ENCODE measurements around the gene ATP2B1. TPM values are rescaled to one million over a fixed set of nuclear protein-coding genes. Genes with fewer than 3 reads are reported as not detected.

Gene ATP2B1
- total and polyA plus RNA-seq, 2 of the 13 experiments (the other 11 are each of a cell fraction or from before 2014, with no cell fraction given) = 12.1 to 60.2 TPM

GRCh38 chr12:89745286-89745685 lies 36.6 kb upstream of the ATP2B1 start:
- no TSS peak for BruUV-seq (replicated peaks)
- ChIA-PET POLR2A (no interaction called here), CTCF (ENCODE audit: low intra/inter-chr PET ratio, low total read pairs) (no interaction called here)
- ATAC-seq (no peak), FAIRE-seq (no peak), DNase-seq (ENCODE audit: low spot score) (no peak)
- 18% methylated on average over 2 of the region's 2 CpGs for WGBS (ENCODE audit: low lambda C conversion rate)
- Histone ChIP-seq H3K27ac (ENCODE audit: extremely low read length, insufficient read depth, low read length) (no peak overlapping the region), H4K20me1 (ENCODE audit: insufficient read depth, low read length) (no peaks in the 10 kb centered on the region), H3K4me3 (replicated peaks in 1 of 3; ENCODE audit: insufficient read depth in 1 of 3, low read depth in 2 of 3, low read length in 3 of 3) (no peak overlapping the region), H3K27me3 (ENCODE audit: control insufficient read depth in 1 of 2, insufficient read depth in 2 of 2, low read length in 2 of 2) (no peaks in the 10 kb centered on the region), H3K79me2 (ENCODE audit: insufficient read depth, low read length) (no peaks in the 10 kb centered on the region), H3K4me1 (ENCODE audit: insufficient read depth, low read length) (no peaks in the 10 kb centered on the region), H3K4me2 (ENCODE audit: low read depth, low read length) (no peak overlapping the region), H3K9ac (ENCODE audit: insufficient read depth, low read depth, low read length) (no peak overlapping the region), H2AFZ (ENCODE audit: low read length) (no peak overlapping the region), H3K9me3 (ENCODE audit: low read length) (no peaks in the 10 kb centered on the region), H3K36me3 (replicated peaks in 1 of 2; ENCODE audit: control insufficient read depth in 1 of 2, insufficient read depth in 2 of 2, low read length in 2 of 2) (no peaks in the 10 kb centered on the region)
- no peak for TF ChIP-seq TARDBP (CRISPR knock-in tag; IDR thresholded peaks at IDR 0.05)
- TF ChIP-seq ELK4 (CRISPR knock-in tag; IDR thresholded peaks at IDR 0.05; ENCODE audit: borderline replicate concordance) = no peak
- TF ChIP-seq CREM (IDR thresholded peaks at IDR 0.05) = no peak
- TF ChIP-seq CREM (CRISPR knock-in tag; IDR thresholded peaks at IDR 0.05) = no peak
- TF ChIP-seq SRSF9 (IDR thresholded peaks at IDR 0.05; ENCODE audit: borderline replicate concordance, insufficient read depth, low read depth, low read length, poor library complexity, severe bottlenecking) = no peak
- no peak for TF ChIP-seq THRA (CRISPR knock-in tag; IDR thresholded peaks at IDR 0.05; ENCODE audit: borderline replicate concordance)
- TF ChIP-seq RBAK (CRISPR knock-in tag; IDR thresholded peaks at IDR 0.05) = no peak
- TF ChIP-seq GATAD1 (CRISPR knock-in tag; IDR thresholded peaks at IDR 0.05) = no peak
- no peak for TF ChIP-seq POGZ (CRISPR knock-in tag; IDR thresholded peaks at IDR 0.05)
- in situ Hi-C loops (cut with HindIII; ENCODE audit: extremely low pct_ligation_motif_present, low pct_unique_long_range_greater_than_20kb) (no loop called here), intact Hi-C loops (cut with micrococcal nuclease; ENCODE audit: unreplicated experiment) (no loop called here)
